Fibroblast of the aortic adventitia (primary cell): Measurements from ENCODE around the gene RASGRF2. TPM values are rescaled to one million over a fixed set of nuclear protein-coding genes. Genes with fewer than 3 reads are reported as not detected.
"Not testable (repeated sequence)": the region's sequence is repeated elsewhere in the genome, so short reads cannot be mapped to it uniquely, and the experiment has no call there.

Experiments
- DNase-seq: peaks from one replicate; pipeline ENCODE4 v3.0.0-alpha.2; 2010; ENCODE audit warnings: low read depth
- H3K4me3 ChIP-seq: 2 replicates; pipeline ENCODE4 v1.5.1; 2011; ENCODE audit warnings: low read depth, mild to moderate bottlenecking, control low read depth, low read length, moderate library complexity
- total RNA-seq: library from RNA; depleted of rRNA; stranded (reverse); fragments of >200 nt; gene quantifications from 2 replicates; pipeline ENCODE4 v1.2.3, GENCODE V29; 2012; ENCODE audit warnings: low replicate concordance
- TF ChIP-seq, protein P1 (sequence below): IDR thresholded peaks from 2 replicates; pipeline ENCODE4 v1.5.1; 2011; ENCODE audit warnings: mild to moderate bottlenecking, low read length, control low read depth, inconsistent platforms; ENCODE audit not compliant: insufficient read depth

RASGRF2 gene
- total RNA-seq, 1 donor, result 3.3 TPM

DNA sequence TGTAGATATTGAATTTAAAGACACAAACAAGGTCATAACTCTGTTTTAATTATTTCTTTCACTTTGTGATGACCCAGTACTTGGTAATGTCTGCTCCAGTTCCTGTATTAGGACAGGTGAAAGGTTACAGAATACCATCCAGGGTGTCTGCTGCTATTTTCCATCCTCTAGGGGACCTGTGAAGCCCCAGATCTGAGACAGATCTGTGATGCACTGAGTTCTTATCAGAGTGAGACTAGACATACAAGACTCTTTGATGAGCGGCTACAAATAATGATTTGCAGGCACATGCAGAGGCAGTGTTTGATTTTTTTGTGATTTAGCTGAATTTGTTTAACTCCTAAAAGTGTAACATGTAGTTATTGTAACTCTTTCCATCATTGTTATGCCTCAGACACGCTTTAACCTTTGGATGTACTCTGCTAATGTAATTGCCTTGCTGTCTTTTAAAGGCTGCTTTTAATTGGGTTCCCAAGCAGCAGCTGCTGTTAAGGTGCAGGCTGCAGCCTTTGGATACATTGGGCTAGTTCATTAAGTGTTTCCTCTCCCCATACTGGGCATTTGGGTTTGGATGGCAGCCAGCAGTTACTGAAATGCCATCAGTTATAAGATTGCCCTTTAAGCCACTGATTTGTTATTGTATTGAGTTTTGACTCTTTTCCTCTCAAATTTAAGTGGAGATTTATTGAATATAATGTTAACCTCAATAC is 63.3 kb downstream of the RASGRF2 start:
- no peak overlapping the region for H3K4me3 ChIP-seq
- TF ChIP-seq, protein P1, sequence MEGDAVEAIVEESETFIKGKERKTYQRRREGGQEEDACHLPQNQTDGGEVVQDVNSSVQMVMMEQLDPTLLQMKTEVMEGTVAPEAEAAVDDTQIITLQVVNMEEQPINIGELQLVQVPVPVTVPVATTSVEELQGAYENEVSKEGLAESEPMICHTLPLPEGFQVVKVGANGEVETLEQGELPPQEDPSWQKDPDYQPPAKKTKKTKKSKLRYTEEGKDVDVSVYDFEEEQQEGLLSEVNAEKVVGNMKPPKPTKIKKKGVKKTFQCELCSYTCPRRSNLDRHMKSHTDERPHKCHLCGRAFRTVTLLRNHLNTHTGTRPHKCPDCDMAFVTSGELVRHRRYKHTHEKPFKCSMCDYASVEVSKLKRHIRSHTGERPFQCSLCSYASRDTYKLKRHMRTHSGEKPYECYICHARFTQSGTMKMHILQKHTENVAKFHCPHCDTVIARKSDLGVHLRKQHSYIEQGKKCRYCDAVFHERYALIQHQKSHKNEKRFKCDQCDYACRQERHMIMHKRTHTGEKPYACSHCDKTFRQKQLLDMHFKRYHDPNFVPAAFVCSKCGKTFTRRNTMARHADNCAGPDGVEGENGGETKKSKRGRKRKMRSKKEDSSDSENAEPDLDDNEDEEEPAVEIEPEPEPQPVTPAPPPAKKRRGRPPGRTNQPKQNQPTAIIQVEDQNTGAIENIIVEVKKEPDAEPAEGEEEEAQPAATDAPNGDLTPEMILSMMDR, result no peak
- no peak for DNase-seq

GRCh38 chr5:81027481-81028058 is 67.4 kb downstream of the RASGRF2 start:
- DNase-seq, result no peak
- no peak overlapping the region for H3K4me3 ChIP-seq
- TF ChIP-seq, protein P1, result no peak

- DNase-seq, H3K4me3 ChIP-seq: not testable (repeated sequence)
These were observed 68.7 kb downstream of the RASGRF2 start for GRCh38 chr5:81028888-81029287.

DNA sequence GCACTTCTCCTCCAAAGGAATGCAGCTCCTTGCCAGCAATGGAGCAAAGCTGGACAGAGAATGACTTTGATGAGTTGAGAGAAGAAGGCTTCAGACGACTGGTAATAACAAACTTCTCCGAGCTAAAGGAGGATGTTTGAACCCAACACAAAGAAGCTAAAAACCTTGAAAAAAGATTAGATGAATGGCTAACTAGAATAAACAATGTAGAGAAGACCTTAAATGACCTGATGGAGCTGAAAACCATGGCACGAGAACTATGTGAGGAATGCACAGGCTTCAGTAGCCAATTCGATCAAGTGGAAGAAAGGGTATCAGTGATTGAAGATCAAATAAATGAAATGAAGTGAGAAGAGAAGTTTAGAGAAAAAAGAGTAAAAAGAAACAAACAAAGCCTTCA is 69.6 kb downstream of the RASGRF2 start:
- not testable (repeated sequence) for DNase-seq, H3K4me3 ChIP-seq

- not testable (repeated sequence) for H3K4me3 ChIP-seq, DNase-seq
These were observed 70.3 kb downstream of the RASGRF2 start for GRCh38 chr5:81030236-81031034.

DNA sequence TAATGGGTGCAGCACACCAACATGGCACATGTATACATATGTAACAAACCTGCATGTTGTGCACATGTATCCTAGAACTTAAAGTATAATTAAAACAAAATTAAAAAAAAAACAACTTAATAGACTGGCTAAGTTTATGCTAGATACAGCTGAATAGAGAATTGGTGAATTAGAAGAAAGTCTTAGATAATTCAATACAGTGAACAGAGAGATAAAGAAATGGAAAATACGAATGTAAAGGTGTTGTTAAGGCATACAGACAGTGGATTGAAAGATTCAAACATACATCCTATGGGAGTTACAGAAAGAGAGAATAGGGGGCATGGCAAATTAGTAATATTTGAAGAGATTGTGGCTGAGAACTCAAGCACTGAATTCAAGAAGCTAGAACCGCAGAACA is 75.4 kb downstream of the RASGRF2 start:
- no peak for DNase-seq
- H3K4me3 ChIP-seq, result no peak overlapping the region
- TF ChIP-seq, protein P1, result no peak

DNA sequence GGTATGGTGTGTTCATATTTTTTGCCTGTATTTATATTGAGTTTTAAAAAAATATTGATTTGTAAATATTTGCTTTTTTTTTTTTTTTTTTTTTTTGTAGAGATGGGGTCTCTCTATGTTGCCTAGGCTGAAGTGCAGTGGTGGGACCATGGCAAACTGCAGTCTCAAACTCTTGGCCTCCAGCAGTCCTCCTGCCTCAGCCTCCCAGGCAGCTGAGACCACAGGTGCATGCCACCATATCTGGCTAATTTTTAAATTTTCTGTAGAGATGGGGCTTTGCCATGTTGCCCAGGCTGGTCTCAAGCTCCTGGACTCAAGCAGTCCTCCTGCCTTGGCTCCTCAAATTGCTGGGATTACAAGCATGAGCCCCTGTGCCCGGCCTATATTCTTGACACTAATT is 78.3 kb downstream of the RASGRF2 start:
- TF ChIP-seq, protein P1, result no peak
- no peak overlapping the region for H3K4me3 ChIP-seq
- no peak for DNase-seq

DNA sequence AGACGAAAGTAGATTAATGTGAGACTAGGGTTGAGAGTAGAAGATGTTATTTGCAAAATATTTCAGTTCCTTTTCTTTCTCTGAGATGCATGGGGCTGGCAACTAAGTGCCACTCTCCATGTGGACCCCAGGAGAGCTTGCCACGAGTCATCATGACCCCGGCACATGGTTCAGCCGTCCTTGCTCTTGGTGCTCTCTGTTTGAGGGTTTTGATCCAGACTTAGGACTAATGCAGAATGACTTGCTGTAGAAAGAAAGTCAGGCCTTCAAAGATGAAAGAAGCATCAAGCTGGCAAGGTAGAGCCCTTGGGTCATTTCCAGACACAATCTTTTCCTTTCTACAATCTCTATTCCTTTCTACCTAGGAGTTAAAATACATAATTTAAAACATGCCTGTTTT is 84.7 kb downstream of the RASGRF2 start:
- H3K4me3 ChIP-seq, result no peak overlapping the region
- TF ChIP-seq, protein P1, result no peak
- DNase-seq, result no peak
